ENCODE measurements around the gene RFX2.

RFX2 gene

GRCh38 chr19:5997371-5997770 lies 112.9 kb downstream of the RFX2 start:
- no peak for DNase-seq (ENCODE audit: extremely low spot score)
- ChIA-PET POLR2A (no interaction called here), CTCF (interaction anchor here (1.2 to 1.3 kb wide), 2 partner anchors 10 to 20 kb away, joined by 3 read pairs; no protein-coding TSS in a partner anchor)
- no peak for TF ChIP-seq PKNOX1 (IDR thresholded peaks at IDR 0.05)
- TF ChIP-seq ELF4 (IDR thresholded peaks at IDR 0.05): no peak
- TF ChIP-seq ARNT (IDR thresholded peaks at IDR 0.05): no peak
- TF ChIP-seq CTBP1 (IDR thresholded peaks at IDR 0.05; ENCODE audit: borderline replicate concordance): no peak
- TF ChIP-seq NFRKB (IDR thresholded peaks at IDR 0.05): no peak
- TF ChIP-seq FOXK2 (IDR thresholded peaks at IDR 0.05): no peak
- no peak for TF ChIP-seq SUZ12 (IDR thresholded peaks at IDR 0.05)
- no peak for TF ChIP-seq ZNF384 (IDR thresholded peaks at IDR 0.05)
- TF ChIP-seq FOXA1 (IDR thresholded peaks at IDR 0.05): no peak
- no peak for TF ChIP-seq L3MBTL2 (conservative IDR thresholded peaks at IDR 0.05)
- TF ChIP-seq BHLHE40 (IDR thresholded peaks at IDR 0.05; ENCODE audit: borderline replicate concordance): no peak
- TF ChIP-seq LEF1 (IDR thresholded peaks at IDR 0.05; ENCODE audit: borderline replicate concordance): no peak
- no peak for TF ChIP-seq SP1 (IDR thresholded peaks at IDR 0.05)

GRCh38 chr19:5996623-5997320 lies 113.5 kb downstream of the RFX2 start:
- ChIA-PET POLR2A (no interaction called here), CTCF (interaction anchor here (1.2 to 1.3 kb wide), 2 partner anchors 10 to 20 kb away, joined by 3 read pairs; no protein-coding TSS in a partner anchor)
- TF ChIP-seq SP1 (IDR thresholded peaks at IDR 0.05): no peak
- no peak for TF ChIP-seq PKNOX1 (IDR thresholded peaks at IDR 0.05)
- TF ChIP-seq FOXA1 (IDR thresholded peaks at IDR 0.05): no peak
- TF ChIP-seq FOXK2 (IDR thresholded peaks at IDR 0.05): no peak
- no peak for TF ChIP-seq LEF1 (IDR thresholded peaks at IDR 0.05; ENCODE audit: borderline replicate concordance)
- TF ChIP-seq L3MBTL2 (conservative IDR thresholded peaks at IDR 0.05): no peak
- TF ChIP-seq HDGF (IDR thresholded peaks at IDR 0.05; ENCODE audit: borderline replicate concordance): no peak
- TF ChIP-seq ARNT (IDR thresholded peaks at IDR 0.05): no peak
- no peak for TF ChIP-seq SUZ12 (IDR thresholded peaks at IDR 0.05)
- no peak for TF ChIP-seq CTBP1 (IDR thresholded peaks at IDR 0.05; ENCODE audit: borderline replicate concordance)
- no peak for TF ChIP-seq FOXM1 (IDR thresholded peaks at IDR 0.05; ENCODE audit: borderline replicate concordance)
- no peak for TF ChIP-seq ELF4 (IDR thresholded peaks at IDR 0.05)
- TF ChIP-seq ZNF384 (IDR thresholded peaks at IDR 0.05): no peak
- TF ChIP-seq TARDBP (IDR thresholded peaks at IDR 0.05): no peak
- TF ChIP-seq NFRKB (IDR thresholded peaks at IDR 0.05): no peak
- no peak for TF ChIP-seq BHLHE40 (IDR thresholded peaks at IDR 0.05; ENCODE audit: borderline replicate concordance)

GRCh38 chr19:5996102-5996501 lies 114.2 kb downstream of the RFX2 start:
- POLR2A ChIA-PET: no interaction called here
- TF ChIP-seq TARDBP (IDR thresholded peaks at IDR 0.05) (no peak), HDGF (IDR thresholded peaks at IDR 0.05; ENCODE audit: borderline replicate concordance) (no peak), BHLHE40 (IDR thresholded peaks at IDR 0.05; ENCODE audit: borderline replicate concordance) (no peak), LEF1 (IDR thresholded peaks at IDR 0.05; ENCODE audit: borderline replicate concordance) (no peak), ZNF384 (IDR thresholded peaks at IDR 0.05) (no peak), PKNOX1 (IDR thresholded peaks at IDR 0.05) (no peak), FOXM1 (IDR thresholded peaks at IDR 0.05; ENCODE audit: borderline replicate concordance) (no peak), ELF4 (IDR thresholded peaks at IDR 0.05) (no peak), SUZ12 (IDR thresholded peaks at IDR 0.05) (no peak), CTBP1 (IDR thresholded peaks at IDR 0.05; ENCODE audit: borderline replicate concordance) (no peak), SP1 (IDR thresholded peaks at IDR 0.05) (no peak), ARNT (IDR thresholded peaks at IDR 0.05) (no peak), FOXA1 (IDR thresholded peaks at IDR 0.05) (no peak), NFRKB (IDR thresholded peaks at IDR 0.05) (no peak)
- CTCF ChIA-PET: no interaction called here
- DNase-seq (ENCODE audit: extremely low spot score): no peak

More at GRCh38 chr19:5996623-5997320, 113.5 kb downstream of the RFX2 start:
- no peak for DNase-seq (ENCODE audit: extremely low spot score)

GRCh38 chr19:5995606-5996005 lies 114.7 kb downstream of the RFX2 start:
- DNase-seq (ENCODE audit: extremely low spot score): no peak
- no peak for TF ChIP-seq BHLHE40 (IDR thresholded peaks at IDR 0.05; ENCODE audit: borderline replicate concordance)
- TF ChIP-seq LEF1 (IDR thresholded peaks at IDR 0.05; ENCODE audit: borderline replicate concordance): no peak
- TF ChIP-seq PKNOX1 (IDR thresholded peaks at IDR 0.05): no peak
- TF ChIP-seq CTBP1 (IDR thresholded peaks at IDR 0.05; ENCODE audit: borderline replicate concordance): no peak
- TF ChIP-seq FOXA1 (IDR thresholded peaks at IDR 0.05): no peak
- no peak for TF ChIP-seq ARNT (IDR thresholded peaks at IDR 0.05)
- TF ChIP-seq L3MBTL2 (conservative IDR thresholded peaks at IDR 0.05): no peak
- no peak for TF ChIP-seq SP1 (IDR thresholded peaks at IDR 0.05)
- TF ChIP-seq NFRKB (IDR thresholded peaks at IDR 0.05): no peak
- no peak for TF ChIP-seq ZNF384 (IDR thresholded peaks at IDR 0.05)
- no peak for TF ChIP-seq FOXM1 (IDR thresholded peaks at IDR 0.05; ENCODE audit: borderline replicate concordance)
- no peak for TF ChIP-seq HDGF (IDR thresholded peaks at IDR 0.05; ENCODE audit: borderline replicate concordance)
- no peak for TF ChIP-seq ELF4 (IDR thresholded peaks at IDR 0.05)
- no peak for TF ChIP-seq SUZ12 (IDR thresholded peaks at IDR 0.05)
- TF ChIP-seq FOXK2 (IDR thresholded peaks at IDR 0.05): no peak
- no peak for TF ChIP-seq TARDBP (IDR thresholded peaks at IDR 0.05)
- ChIA-PET CTCF (no interaction called here), POLR2A (no interaction called here)
